ENCODE data around the gene ARPC5L. TPM values are rescaled to one million over a fixed set of nuclear protein-coding genes. Genes with fewer than 3 reads are reported as not detected.

Gene ARPC5L
- total RNA-seq, 6 donors from 2014 or later: 17.8 to 45.9 (median 34.4) TPM

GRCh38 chr9:124814164-124814535 is 47.8 kb upstream of the ARPC5L start:
- TF ChIP-seq, protein P1, sequence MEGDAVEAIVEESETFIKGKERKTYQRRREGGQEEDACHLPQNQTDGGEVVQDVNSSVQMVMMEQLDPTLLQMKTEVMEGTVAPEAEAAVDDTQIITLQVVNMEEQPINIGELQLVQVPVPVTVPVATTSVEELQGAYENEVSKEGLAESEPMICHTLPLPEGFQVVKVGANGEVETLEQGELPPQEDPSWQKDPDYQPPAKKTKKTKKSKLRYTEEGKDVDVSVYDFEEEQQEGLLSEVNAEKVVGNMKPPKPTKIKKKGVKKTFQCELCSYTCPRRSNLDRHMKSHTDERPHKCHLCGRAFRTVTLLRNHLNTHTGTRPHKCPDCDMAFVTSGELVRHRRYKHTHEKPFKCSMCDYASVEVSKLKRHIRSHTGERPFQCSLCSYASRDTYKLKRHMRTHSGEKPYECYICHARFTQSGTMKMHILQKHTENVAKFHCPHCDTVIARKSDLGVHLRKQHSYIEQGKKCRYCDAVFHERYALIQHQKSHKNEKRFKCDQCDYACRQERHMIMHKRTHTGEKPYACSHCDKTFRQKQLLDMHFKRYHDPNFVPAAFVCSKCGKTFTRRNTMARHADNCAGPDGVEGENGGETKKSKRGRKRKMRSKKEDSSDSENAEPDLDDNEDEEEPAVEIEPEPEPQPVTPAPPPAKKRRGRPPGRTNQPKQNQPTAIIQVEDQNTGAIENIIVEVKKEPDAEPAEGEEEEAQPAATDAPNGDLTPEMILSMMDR (IDR thresholded peaks at IDR 0.05): no peak
- TF ChIP-seq POLR2A (IDR thresholded peaks at IDR 0.05): no peak
- no peak for TF ChIP-seq EP300 (IDR thresholded peaks at IDR 0.05)
- no peak for TF ChIP-seq POLR2AphosphoS5 (IDR thresholded peaks at IDR 0.05)
- Histone ChIP-seq H3K27me3 (no peaks in the 10 kb centered on the region), H3K9me3 (no peaks in the 10 kb centered on the region), H3K27ac (no peak overlapping the region), H3K4me3 (no peak overlapping the region), H3K36me3 (peaks cover 0 to 10% (median 0%) of the 10 kb centered on the region in 4 donors), H3K4me1 (peaks cover 0 to 6% (median 0%) of the 10 kb centered on the region in 4 donors)
- DNase-seq: no peak
- 73 to 79% methylated on average over 5 of the region's 5 CpGs for WGBS, 2 donors
- no peak for ATAC-seq (ENCODE audit: low FRiP score in 2 of 2)

- Histone ChIP-seq H3K36me3 (no peaks in the 10 kb centered on the region), H3K4me3 (no peak overlapping the region), H3K4me1 (peaks cover 0 to 6% (median 0%) of the 10 kb centered on the region in 4 donors), H3K27ac (no peak overlapping the region), H3K27me3 (no peaks in the 10 kb centered on the region), H3K9me3 (no peaks in the 10 kb centered on the region)
- no peak for DNase-seq
- TF ChIP-seq, protein P1 (IDR thresholded peaks at IDR 0.05): no peak
- no peak for TF ChIP-seq POLR2A (IDR thresholded peaks at IDR 0.05)
- no peak for TF ChIP-seq EP300 (IDR thresholded peaks at IDR 0.05)
- TF ChIP-seq POLR2AphosphoS5 (IDR thresholded peaks at IDR 0.05): no peak
- WGBS, 2 donors: 89 to 93% methylated on average over 5 of the region's 5 CpGs
- no peak for ATAC-seq (ENCODE audit: low FRiP score in 2 of 2)
Measured at GRCh38 chr9:124815601-124816000, 46.3 kb upstream of the ARPC5L start.

GRCh38 chr9:124818431-124819281 is 43.3 kb upstream of the ARPC5L start:
- TF ChIP-seq, protein P1 (IDR thresholded peaks at IDR 0.05): no peak
- TF ChIP-seq POLR2AphosphoS5 (IDR thresholded peaks at IDR 0.05) (no peak), POLR2A (IDR thresholded peaks at IDR 0.05) (no peak), EP300 (IDR thresholded peaks at IDR 0.05) (no peak)
- Histone ChIP-seq H3K4me3 (no peak overlapping the region), H3K9me3 (no peaks in the 10 kb centered on the region), H3K4me1 (no peaks in the 10 kb centered on the region), H3K27ac (no peak overlapping the region), H3K27me3 (no peaks in the 10 kb centered on the region), H3K36me3 (no peaks in the 10 kb centered on the region)
- WGBS, 2 donors: 68 to 69% methylated on average over 5 to 16 of the region's 18 CpGs
- DNase-seq: peak in 1 of 2 donors; percentile 24
- ATAC-seq (ENCODE audit: low FRiP score in 2 of 2): peak; percentile 35 to 39

DNA sequence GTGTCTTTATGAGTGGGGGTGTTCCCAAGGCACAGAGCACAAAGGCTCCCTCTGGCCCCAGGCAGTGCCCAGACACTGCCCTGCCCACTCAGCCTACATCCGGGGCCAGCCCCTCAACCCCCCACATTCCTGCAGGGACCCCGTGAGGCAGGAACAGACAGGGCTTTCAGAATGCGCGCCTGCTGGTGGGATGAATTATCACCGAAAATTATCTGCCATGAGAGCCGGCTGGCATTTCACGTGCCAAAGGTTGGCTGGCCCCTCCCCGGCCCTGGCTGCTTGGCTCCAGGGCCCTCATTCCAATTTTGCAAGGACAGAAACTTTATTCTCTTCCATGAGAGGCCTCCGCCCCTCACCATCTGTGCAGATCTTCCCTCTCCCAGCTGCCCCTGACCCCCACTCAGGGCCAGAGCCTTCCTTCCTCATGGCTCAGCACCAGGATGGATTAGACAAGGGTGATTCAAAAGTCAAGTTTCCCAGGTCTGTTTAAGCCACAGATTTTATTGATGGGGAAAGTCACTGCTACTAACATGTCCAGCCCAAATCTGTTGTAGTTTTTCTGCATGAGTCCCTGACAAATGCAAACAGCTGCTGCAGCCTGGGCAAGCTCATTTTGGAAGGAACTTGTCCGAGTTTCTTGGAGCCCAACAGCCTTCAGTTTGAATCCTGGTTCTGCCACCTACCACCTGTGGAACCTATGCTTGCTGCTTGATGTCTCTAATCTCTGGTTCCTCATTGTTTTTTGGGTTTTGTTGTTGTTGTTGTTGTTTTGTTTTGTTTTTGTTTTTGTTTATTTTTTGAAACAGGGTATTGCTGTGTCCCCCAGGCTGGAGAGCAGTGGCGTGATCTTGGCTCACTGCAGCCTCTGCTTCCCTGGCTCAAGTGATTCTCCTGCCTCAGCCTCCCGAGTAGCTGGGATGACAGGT is 41.0 kb upstream of the ARPC5L start:
- H3K27me3 ChIP-seq: no peaks in the 10 kb centered on the region
- no peaks in the 10 kb centered on the region for H3K4me1 ChIP-seq
- H3K9me3 ChIP-seq: no peaks in the 10 kb centered on the region
- no peak for DNase-seq
- WGBS, 2 donors: 79 to 80% methylated on average over 11 to 12 of the region's 12 CpGs
- TF ChIP-seq POLR2AphosphoS5 (IDR thresholded peaks at IDR 0.05) (no peak), EP300 (IDR thresholded peaks at IDR 0.05) (no peak), POLR2A (IDR thresholded peaks at IDR 0.05) (no peak)
- TF ChIP-seq, protein P1 (IDR thresholded peaks at IDR 0.05): no peak
- no peaks in the 10 kb centered on the region for H3K36me3 ChIP-seq
- no peak overlapping the region for H3K4me3 ChIP-seq
- no peak overlapping the region for H3K27ac ChIP-seq
- no peak for ATAC-seq (ENCODE audit: low FRiP score in 2 of 2)

Data from upper lobe of left lung (tissue), 6 donors.